ENCODE results near the gene ASL. TPM values are rescaled to one million over a fixed set of nuclear protein-coding genes. Genes with fewer than 3 reads are reported as not detected.

ASL gene
- total and polyA plus RNA-seq, 4 donors = 24.9 to 85.1 (median 58.4) TPM

- Histone ChIP-seq H3K36me3 (ENCODE audit: control insufficient read depth in 4 of 4, insufficient read depth in 4 of 4, low read length in 4 of 4) (peaks cover 0 to 28% (median 3%) of the 10 kb centered on the region in 4 donors), H3K27ac (ENCODE audit: low read depth in 1 of 2, low read length in 1 of 2) (no peak overlapping the region), H3K9ac (ENCODE audit: insufficient read depth in 1 of 2, low read length in 2 of 2) (no peak overlapping the region), H3K4me3 (no peak overlapping the region), H3K4me1 (ENCODE audit: control insufficient read depth in 5 of 5, insufficient read depth in 5 of 5, low read length in 5 of 5) (peaks cover 0 to 5% (median 0%) of the 10 kb centered on the region in 5 donors), H3K9me3 (ENCODE audit: control insufficient read depth in 4 of 4, insufficient read depth in 3 of 4, low read length in 3 of 4) (no peaks in the 10 kb centered on the region), H3K27me3 (ENCODE audit: control insufficient read depth in 3 of 3, insufficient read depth in 3 of 3, low read length in 2 of 3) (no peaks in the 10 kb centered on the region)
- no peak for DNase-seq
- ATAC-seq (ENCODE audit: insufficient read depth, low FRiP score) = no peak
- TF ChIP-seq CTCF (IDR thresholded peaks at IDR 0.05; ENCODE audit: control extremely low read depth, extremely low read depth) = no peak
- 97 to 100% methylated on average over 6 of the region's 6 CpGs for WGBS, 2 donors
Observed at GRCh38 chr7:66082083-66082482, 6.5 kb downstream of the ASL start.

GRCh38 chr7:66082886-66083415 lies 7.3 kb downstream of the ASL start:
- ATAC-seq (ENCODE audit: insufficient read depth, low FRiP score) (no peak), DNase-seq (no peak)
- Histone ChIP-seq H3K27me3 (ENCODE audit: control insufficient read depth in 3 of 3, insufficient read depth in 3 of 3, low read length in 2 of 3) (no peaks in the 10 kb centered on the region), H3K27ac (ENCODE audit: low read depth in 1 of 2, low read length in 1 of 2) (no peak overlapping the region), H3K4me3 (no peak overlapping the region), H3K4me1 (ENCODE audit: control insufficient read depth in 5 of 5, insufficient read depth in 5 of 5, low read length in 5 of 5) (peaks cover 0 to 2% (median 0%) of the 10 kb centered on the region in 5 donors), H3K9ac (ENCODE audit: insufficient read depth in 1 of 2, low read length in 2 of 2) (no peak overlapping the region), H3K36me3 (ENCODE audit: control insufficient read depth in 4 of 4, insufficient read depth in 4 of 4, low read length in 4 of 4) (peaks cover 0 to 34% (median 5%) of the 10 kb centered on the region in 4 donors), H3K9me3 (ENCODE audit: control insufficient read depth in 4 of 4, insufficient read depth in 3 of 4, low read length in 3 of 4) (no peaks in the 10 kb centered on the region)
- 98 to 99% methylated on average over 16 of the region's 16 CpGs for WGBS, 2 donors
- no peak for TF ChIP-seq CTCF (IDR thresholded peaks at IDR 0.05; ENCODE audit: control extremely low read depth, extremely low read depth)

- H3K4me3 ChIP-seq = no peak overlapping the region
- H3K9me3 ChIP-seq (ENCODE audit: control insufficient read depth in 4 of 4, insufficient read depth in 3 of 4, low read length in 3 of 4) = no peaks in the 10 kb centered on the region
- no peaks in the 10 kb centered on the region for H3K27me3 ChIP-seq (ENCODE audit: control insufficient read depth in 3 of 3, insufficient read depth in 3 of 3, low read length in 2 of 3)
- no peak for ATAC-seq (ENCODE audit: insufficient read depth, low FRiP score)
- TF ChIP-seq CTCF (IDR thresholded peaks at IDR 0.05; ENCODE audit: control extremely low read depth, extremely low read depth) = no peak
- no peak overlapping the region for H3K27ac ChIP-seq (ENCODE audit: low read depth in 1 of 2, low read length in 1 of 2)
- 90 to 91% methylated on average over 2 of the region's 2 CpGs for WGBS, 2 donors
- peaks cover 0 to 36% (median 5%) of the 10 kb centered on the region in 4 donors for H3K36me3 ChIP-seq (ENCODE audit: control insufficient read depth in 4 of 4, insufficient read depth in 4 of 4, low read length in 4 of 4)
- no peaks in the 10 kb centered on the region for H3K4me1 ChIP-seq (ENCODE audit: control insufficient read depth in 5 of 5, insufficient read depth in 5 of 5, low read length in 5 of 5)
- no peak overlapping the region for H3K9ac ChIP-seq (ENCODE audit: insufficient read depth in 1 of 2, low read length in 2 of 2)
- DNase-seq = no peak
Observed at GRCh38 chr7:66083677-66084076, 8.1 kb downstream of the ASL start.

Measured in lung (tissue), 12 donors.